Measurements from ENCODE around the gene MTREX.
"Not testable (repeated sequence)": the region's sequence is repeated elsewhere in the genome, so short reads cannot be mapped to it uniquely, and the experiment has no call there.

MTREX gene

DNA sequence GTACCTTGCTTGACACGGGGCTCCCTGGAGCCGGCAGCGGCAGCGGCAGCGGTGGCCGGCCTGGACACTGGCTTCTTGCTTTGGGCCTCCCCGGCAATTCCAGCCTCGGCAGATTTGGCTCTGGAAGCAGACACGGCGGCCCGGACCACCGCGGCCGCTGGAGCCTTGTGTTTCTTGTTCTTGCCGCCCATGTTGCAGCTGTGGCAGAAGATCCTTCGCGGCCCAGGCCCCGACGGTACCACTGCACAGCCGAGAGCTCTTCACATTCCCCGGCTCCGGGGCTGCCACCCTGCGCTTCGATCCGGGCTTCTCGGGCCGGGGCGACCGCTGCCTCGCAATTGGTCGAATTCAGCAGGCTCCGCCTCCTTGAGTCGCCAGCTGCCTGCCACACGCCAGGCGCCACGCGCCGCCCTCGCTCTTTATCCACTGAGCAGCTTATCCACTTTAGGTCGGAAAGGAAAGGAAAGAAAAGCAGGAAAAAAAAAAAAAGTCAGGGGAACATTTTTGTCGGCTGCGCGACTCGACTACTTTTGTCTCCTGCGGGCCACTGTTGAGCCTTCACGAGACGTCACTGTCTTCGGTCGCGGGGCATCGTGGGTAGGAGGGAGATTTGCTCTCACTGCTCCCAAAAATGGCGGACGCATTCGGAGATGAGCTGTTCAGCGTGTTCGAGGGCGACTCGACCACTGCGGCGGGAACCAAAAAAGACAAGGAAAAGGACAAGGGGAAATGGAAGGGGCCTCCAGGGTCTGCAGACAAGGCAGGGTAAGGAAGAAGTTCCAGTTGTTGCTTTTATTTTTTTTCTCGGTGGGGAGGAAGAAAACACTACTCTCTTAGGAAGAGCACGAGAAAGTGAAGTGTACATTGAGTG is at the start of gene MTREX, which contains the start of gene DHX29:
Gene MTREX (plus strand): TSS at position 607 of the 871 bp plus-strand sequence. CDS start 25 bp downstream, at position 632.
Gene DHX29 (minus strand): TSS at position 312 of the 871 bp plus-strand sequence. CDS start 121 bp downstream, at position 191.
- DNase-seq, result peak; percentile 97

GRCh38 chr5:55258339-55258738 is 49.5 kb upstream of the MTREX start:
- DNase-seq, result no peak

- no peak for DNase-seq
Observed at GRCh38 chr5:55276771-55277170, 31.0 kb upstream of the MTREX start.

DNA sequence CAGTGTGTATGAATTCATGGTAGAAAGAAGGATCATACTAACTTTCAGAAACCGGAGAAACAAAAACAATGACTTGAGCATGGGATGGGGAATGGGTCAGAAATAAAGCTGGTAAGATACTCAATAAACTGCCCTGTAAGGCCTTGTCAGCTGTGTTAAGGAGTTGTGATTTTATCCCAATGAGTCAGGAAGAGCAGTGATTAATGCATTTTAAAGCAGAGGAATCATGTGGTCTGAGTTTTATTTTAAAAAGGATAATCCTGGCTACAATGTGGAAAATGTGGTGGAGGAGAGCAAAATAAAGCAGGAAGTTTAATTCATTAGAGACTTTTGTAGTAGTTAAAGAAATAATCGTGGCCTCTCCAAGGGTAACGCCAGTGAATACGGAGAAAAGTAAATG is 29.0 kb upstream of the MTREX start:
- DNase-seq, result no peak

- DNase-seq, result no peak
Observed at GRCh38 chr5:55286411-55286933, 21.3 kb upstream of the MTREX start.

DNA sequence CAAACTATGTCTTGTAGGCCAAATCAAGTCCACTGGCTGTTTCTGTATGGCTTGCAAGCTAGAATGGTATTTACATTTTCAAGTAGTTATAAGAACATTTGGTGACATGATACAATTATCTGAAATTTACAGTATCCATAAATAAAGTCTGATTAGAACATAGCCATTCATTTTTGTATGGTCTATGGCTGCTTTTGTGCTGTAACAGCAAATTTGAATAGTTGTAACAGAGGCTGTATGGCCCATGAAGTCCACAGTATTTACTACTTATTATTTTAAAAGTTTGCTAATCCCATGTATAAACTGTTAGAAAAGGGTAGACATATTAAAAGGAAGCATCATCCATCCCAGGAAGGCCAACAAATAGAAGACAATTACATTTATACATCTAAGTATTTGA is 18.0 kb upstream of the MTREX start:
- no peak for DNase-seq

GRCh38 chr5:55290991-55291390 is 16.8 kb upstream of the MTREX start:
- no peak for DNase-seq

DNA sequence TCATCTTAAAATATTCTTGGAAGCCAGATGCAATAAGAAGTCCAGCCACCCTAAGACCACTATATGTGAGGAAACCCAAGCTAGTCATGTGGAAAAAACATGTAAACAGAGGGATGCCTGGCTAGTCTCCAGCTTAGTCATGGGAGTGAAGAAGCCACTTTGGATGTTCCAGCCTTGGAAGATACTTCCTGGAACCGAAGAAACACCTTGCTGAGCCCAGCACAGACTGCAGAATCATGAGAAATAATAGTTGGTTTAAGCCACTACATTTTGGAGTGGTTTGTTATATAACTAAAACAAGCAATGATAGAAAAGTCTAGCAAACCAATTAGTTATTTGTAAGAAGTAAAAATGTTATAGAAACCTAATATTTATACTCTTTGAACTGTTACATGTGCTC is 12.9 kb upstream of the MTREX start:
- DNase-seq, result no peak

- no peak for DNase-seq
Observed at GRCh38 chr5:55300890-55301289, 6.9 kb upstream of the MTREX start.

GRCh38 chr5:55303238-55303690 is 4.5 kb upstream of the MTREX start:
- DNase-seq, result no peak

DNA sequence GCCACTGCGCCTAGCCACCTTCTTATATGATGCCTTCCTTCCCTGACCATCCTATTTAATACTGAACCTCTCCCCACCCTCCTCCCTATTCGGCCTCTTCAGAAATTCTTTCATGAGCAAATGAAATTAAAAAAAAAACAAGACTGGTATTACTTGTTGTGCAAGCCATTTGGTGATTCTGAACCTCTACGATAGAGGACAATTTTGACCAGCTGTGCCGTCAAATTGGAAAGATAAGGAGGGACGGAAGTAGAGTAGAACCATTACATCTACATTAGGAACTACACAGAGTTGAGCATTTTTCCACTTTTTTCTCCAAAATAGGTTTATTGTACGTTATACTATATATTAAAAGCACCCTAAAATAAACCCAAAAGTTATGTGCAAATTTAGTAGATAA is 3.2 kb upstream of the MTREX start:
- no peak for DNase-seq

DNA sequence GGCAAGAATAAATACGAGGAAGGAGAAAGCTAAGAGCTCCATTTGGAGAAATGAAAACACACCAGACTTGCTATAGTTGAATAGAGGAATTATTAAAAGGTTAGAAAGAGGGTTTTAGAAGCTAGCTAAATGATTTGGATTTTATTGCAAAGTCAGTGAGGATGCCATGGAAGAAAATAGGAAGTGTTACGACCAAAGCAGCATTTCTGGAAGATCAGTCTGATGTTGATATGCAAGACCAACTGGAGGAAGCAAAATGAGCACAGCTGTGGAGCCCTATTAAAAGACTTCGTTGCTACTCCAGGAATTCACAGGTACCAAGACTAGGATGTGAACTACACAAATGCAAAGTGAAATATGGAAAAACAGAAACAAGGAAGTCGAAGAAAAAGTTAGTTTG is 2.4 kb upstream of the MTREX start:
- DNase-seq, result no peak

GRCh38 chr5:55306641-55307382 is 977 bp upstream of the MTREX start:
- DNase-seq, result no peak

- DNase-seq, result no peak
Observed at GRCh38 chr5:55308254-55308836, 556 bp downstream of the MTREX start.

DNA sequence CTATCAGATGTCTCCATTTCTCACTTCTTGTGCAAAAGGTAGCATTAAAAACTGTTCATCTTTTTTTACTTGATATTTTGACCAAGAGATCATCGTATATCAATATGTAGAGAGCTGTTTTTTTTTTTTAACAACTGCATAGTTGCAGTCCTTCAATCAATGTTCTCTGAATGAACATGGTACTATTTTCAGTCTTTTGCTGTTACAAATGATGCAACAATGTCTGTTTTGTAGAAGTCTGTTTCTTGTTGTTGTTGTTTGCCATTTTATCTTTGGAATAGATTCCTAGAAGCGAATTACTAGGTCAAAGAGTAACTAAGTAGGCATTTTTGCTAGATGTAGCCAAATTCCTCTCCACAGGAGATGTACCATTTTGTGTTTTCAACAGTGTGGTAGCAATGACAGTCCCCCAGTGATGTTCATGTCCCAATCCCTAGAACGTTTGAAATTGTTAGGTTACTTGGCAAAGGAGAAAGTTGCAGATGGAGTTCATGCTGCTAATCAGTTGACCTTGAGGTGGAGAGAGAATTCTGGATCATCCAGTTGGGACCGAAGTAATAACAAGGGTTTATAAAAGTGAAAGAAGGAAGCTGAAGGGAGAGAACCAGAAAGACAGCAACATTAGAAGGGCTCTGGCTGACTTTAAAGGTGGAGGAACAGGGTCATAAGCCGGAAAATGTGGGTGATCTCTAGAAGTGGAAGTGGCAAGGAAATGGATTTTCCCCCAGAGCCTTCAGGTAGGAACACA is 6.3 kb downstream of the MTREX start:
- no peak for DNase-seq

DNA sequence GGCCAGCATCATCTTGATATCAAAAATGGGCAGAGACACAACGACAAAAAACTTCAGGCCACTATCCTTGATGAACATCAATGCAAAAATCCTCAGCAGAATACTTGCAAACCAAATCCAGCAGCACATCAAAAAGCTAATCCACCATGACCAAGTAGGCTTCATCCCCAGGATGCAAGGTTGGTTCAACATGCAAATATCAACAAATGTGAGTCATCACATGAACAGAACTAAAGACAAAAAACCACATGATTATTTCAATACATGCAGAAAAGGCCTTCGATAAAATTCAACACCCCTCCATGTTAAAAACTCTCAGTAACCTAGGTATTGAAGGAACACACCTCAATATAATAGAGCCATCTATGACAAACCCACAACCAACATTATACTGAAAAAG is 8.5 kb downstream of the MTREX start:
- no peak for DNase-seq

- no peak for DNase-seq
Observed at GRCh38 chr5:55316837-55317236, 9.0 kb downstream of the MTREX start.

DNA sequence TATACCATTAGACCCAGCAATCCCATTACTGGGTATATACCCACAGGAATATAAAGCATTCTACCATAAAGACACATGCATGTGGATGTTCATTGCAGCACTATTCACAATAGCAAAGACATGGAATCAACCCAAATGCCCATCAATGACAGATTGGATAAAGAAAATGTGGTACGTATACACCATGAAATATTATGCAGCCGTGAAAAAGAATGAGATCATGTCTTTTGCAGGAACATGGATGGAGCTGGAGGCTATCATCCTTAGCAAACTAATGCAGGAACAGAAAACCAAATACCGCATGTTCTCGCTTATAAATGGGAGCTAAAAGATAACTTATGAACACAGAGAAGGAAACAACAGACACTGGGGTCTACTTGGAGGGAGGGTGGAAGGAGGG is 10.4 kb downstream of the MTREX start:
- DNase-seq, result not testable (repeated sequence)

DNA sequence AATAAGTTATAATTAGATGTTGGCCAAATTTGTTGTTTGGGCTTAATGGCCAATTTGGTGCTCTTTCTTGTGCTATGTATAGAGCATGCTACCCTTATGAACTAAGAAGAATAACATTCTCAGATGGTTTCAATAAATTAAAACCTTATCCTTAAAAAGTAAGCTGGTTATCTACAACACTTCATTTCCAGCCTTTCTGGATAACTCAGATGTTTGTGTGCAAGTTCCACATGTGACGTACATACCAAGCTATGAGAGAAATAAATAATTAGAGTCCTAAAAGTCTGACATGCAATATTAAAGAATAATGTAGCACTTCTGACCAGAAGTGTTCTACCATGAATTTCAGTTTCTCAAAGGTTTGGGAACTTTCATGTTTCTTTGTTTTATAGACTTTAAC is 11.7 kb downstream of the MTREX start:
- DNase-seq, result no peak

DNA sequence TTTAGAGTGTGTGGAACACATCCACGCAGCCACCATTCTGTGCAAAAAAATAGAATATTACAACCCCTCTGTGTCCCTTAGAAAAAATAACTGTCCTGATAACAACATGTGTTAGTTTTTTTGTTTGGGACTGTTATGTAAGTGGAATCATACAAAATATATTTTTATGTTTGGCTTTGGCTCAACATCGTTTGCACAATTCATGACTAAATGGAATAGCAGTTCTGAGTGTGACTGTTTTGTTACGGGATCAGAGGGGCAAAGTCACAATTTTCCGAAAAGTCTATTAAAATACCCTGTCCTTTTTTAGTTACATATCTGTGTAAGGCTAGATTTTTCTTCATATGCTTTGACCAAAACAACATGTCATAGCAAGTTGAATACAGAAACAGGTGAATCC is 12.8 kb downstream of the MTREX start:
- no peak for DNase-seq

DNA sequence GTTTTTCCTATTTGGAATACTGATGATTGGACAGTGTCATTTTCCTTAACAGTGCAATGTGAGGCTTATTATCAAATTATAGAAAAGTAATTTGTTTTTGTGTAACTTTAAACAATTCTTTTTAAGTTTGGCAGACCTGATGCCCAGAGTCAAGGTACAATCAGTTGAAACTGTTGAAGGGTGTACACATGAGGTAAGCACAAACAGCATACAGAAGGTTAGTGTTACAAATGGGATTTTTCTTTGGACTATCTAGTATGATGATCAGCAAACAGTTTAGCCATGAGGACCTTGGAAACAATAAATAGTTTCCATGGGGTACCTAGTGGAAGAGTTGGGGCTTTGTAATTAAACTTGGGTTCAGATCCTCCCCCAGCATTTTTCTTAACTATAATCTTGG is 16.2 kb downstream of the MTREX start:
- no peak for DNase-seq

- peak; percentile 31 for DNase-seq
Observed at GRCh38 chr5:55324815-55325418, 17.1 kb downstream of the MTREX start.

Data from midbrain (tissue), 1 donor.